Neutrophil (primary cell): Measurements from ENCODE around the gene NTSR2.

Experiments used
- H3K27ac ChIP-seq: fragments of 200-600 bp; sonication (generic); 2 replicates; pipeline ENCODE4 v1.5.1; 2016; ENCODE audit warnings: mild to moderate bottlenecking, moderate library complexity
- H3K27me3 ChIP-seq: fragments of 200-600 bp; sonication (generic); 2 replicates; pipeline ENCODE4 v1.6.0; 2016; ENCODE audit warnings: mild to moderate bottlenecking
- H3K36me3 ChIP-seq: fragments of 200-600 bp; sonication (generic); 2 replicates; pipeline ENCODE4 v1.5.1; 2017
- H3K4me1 ChIP-seq, 2 experiments: fragments of 200-600 bp in 1 of 2; sonication (generic) in 1 of 2; 1 replicate in 1 of 2; 2 replicates in 1 of 2; pipeline versions ENCODE4 v1.5.1 to v1.6.1; 2013 to 2016; ENCODE audit warnings: low read depth in 1 of 2, low read length in 1 of 2, mild to moderate bottlenecking in 1 of 2, moderate library complexity in 1 of 2; ENCODE audit not compliant: control insufficient read depth in 1 of 2, insufficient read depth in 1 of 2
- H3K4me3 ChIP-seq, 2 experiments: fragments of 200-600 bp in 1 of 2; sonication (generic) in 1 of 2; 1 replicate in 1 of 2; 2 replicates in 1 of 2; pipeline ENCODE4 v1.5.1; 2013 to 2016; ENCODE audit warnings: low read depth in 1 of 2, low read length in 1 of 2, mild to moderate bottlenecking in 1 of 2, moderate library complexity in 1 of 2
- H3K9me3 ChIP-seq: fragments of 200-600 bp; sonication (generic); 2 replicates; pipeline ENCODE4 v1.5.1; 2016
- TF ChIP-seq, protein P1 (sequence below): fragments of 200-600 bp; sonication (generic); IDR thresholded peaks from 2 replicates; pipeline ENCODE4 v1.5.1; 2016; ENCODE audit warnings: antibody characterized with exemption

NTSR2 gene, protein sequence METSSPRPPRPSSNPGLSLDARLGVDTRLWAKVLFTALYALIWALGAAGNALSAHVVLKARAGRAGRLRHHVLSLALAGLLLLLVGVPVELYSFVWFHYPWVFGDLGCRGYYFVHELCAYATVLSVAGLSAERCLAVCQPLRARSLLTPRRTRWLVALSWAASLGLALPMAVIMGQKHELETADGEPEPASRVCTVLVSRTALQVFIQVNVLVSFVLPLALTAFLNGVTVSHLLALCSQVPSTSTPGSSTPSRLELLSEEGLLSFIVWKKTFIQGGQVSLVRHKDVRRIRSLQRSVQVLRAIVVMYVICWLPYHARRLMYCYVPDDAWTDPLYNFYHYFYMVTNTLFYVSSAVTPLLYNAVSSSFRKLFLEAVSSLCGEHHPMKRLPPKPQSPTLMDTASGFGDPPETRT

DNA sequence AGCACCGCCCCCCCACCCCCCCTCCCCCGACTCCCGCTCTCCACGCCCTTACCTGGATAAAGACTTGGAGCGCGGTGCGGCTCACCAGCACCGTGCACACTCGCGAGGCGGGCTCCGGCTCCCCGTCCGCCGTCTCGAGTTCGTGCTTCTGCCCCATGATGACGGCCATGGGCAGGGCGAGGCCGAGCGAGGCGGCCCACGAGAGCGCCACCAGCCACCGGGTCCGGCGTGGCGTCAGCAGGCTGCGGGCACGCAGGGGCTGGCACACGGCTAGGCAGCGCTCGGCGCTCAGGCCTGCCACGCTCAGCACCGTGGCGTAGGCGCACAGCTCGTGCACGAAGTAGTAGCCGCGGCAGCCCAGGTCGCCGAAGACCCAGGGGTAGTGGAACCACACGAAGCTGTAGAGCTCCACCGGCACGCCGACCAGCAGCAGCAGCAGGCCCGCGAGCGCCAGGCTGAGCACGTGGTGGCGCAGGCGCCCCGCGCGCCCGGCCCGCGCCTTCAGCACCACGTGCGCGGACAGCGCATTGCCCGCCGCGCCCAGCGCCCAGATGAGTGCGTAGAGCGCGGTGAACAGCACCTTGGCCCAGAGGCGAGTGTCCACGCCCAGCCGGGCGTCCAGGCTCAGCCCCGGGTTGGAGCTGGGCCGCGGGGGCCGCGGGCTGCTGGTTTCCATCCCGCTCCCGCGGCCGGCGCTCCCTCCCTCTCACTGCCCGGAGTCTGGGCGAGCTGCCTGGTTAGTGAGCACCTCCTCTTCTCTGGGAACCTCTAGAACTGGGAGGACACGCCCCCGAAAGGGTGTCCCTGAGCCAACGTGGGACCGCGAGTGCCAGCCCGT is at the start of gene NTSR2:
Gene NTSR2 (minus strand): TSS at position 742 of the 838 bp plus-strand sequence. CDS start 66 bp downstream, at position 676.
- peaks cover 70% of the 10 kb centered on the region for H3K27me3 ChIP-seq
- H3K9me3 ChIP-seq: no peaks in the 10 kb centered on the region
- no peak within 1 kb of the TSS for H3K4me3 ChIP-seq
- TF ChIP-seq, protein P1, sequence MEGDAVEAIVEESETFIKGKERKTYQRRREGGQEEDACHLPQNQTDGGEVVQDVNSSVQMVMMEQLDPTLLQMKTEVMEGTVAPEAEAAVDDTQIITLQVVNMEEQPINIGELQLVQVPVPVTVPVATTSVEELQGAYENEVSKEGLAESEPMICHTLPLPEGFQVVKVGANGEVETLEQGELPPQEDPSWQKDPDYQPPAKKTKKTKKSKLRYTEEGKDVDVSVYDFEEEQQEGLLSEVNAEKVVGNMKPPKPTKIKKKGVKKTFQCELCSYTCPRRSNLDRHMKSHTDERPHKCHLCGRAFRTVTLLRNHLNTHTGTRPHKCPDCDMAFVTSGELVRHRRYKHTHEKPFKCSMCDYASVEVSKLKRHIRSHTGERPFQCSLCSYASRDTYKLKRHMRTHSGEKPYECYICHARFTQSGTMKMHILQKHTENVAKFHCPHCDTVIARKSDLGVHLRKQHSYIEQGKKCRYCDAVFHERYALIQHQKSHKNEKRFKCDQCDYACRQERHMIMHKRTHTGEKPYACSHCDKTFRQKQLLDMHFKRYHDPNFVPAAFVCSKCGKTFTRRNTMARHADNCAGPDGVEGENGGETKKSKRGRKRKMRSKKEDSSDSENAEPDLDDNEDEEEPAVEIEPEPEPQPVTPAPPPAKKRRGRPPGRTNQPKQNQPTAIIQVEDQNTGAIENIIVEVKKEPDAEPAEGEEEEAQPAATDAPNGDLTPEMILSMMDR: no peak
- no peaks in the 10 kb centered on the region for H3K4me1 ChIP-seq
- H3K27ac ChIP-seq: no peak within 1 kb of the TSS
- H3K36me3 ChIP-seq: no peaks in the 10 kb centered on the region

DNA sequence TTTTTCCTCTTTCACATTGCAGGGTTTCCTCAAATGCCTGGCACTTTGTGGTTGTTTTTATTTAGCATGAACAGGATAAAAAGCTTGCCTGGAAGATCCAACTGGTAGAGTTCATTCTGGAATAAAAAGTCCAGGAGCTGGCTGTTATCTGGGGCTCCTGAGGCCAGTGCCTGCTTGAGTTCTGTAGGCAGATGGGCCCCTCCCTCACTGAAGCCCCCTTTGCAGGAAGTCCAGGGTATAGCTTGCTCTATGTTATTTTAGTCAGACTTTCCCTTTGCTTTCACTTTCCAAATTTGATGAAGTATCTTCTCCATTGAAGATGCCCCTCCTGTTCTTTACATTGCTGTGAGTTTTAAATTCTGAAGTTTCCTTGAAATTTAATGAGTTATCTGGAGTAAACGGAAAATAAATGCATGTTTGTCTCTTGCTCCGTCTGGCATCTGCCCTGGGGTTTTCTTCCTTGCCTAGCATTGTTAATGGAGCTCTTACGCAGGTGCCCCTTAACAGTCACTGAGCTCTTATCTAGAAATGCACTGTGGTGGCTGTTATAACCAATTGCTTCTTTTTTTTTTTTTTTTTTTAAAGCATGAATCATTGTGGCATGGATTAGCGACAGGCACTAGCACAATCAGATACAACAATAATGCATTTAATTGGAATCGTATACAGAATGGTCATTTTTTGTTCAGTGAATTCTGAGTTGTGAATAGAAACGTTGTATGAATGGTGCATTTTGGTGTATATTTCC is 49.4 kb upstream of the NTSR2 start:
- Histone ChIP-seq H3K9me3 (no peaks in the 10 kb centered on the region), H3K4me3 (no peak overlapping the region), H3K27me3 (peaks cover 21% of the 10 kb centered on the region), H3K36me3 (no peaks in the 10 kb centered on the region), H3K4me1 (no peaks in the 10 kb centered on the region), H3K27ac (no peak overlapping the region)
- TF ChIP-seq, protein P1: no peak

- Histone ChIP-seq H3K4me1 (no peaks in the 10 kb centered on the region), H3K36me3 (no peaks in the 10 kb centered on the region), H3K27me3 (peaks cover 21% of the 10 kb centered on the region)
Measured at GRCh38 chr2:11718606-11719005, 48.6 kb upstream of the NTSR2 start.

DNA sequence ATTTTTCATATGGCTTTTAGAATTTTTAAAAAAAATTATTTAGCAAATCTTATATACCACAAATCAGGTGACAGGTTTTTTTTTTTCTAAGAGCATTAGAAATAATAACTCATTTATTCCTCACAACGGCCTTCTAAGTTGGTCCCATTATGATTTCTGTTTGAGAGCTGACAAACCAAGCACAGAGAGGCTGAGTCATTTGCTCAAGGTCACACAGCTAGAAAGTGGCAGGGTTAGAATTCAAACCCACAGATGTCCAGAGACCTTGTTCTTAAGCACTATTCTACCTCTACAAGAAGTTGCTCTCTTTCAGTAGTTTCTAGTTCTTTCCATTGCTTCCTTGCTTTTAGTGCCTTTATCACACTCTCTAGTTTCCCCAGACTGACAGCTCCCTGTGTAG is 47.6 kb upstream of the NTSR2 start:
- Histone ChIP-seq H3K27me3 (peaks cover 21% of the 10 kb centered on the region), H3K9me3 (no peaks in the 10 kb centered on the region), H3K27ac (no peak overlapping the region), H3K36me3 (no peaks in the 10 kb centered on the region), H3K4me1 (no peaks in the 10 kb centered on the region), H3K4me3 (no peak overlapping the region)
- TF ChIP-seq, protein P1: no peak

More at GRCh38 chr2:11718606-11719005, 48.6 kb upstream of the NTSR2 start:
- TF ChIP-seq, protein P1: no peak
- Histone ChIP-seq H3K27ac (no peak overlapping the region), H3K9me3 (no peaks in the 10 kb centered on the region), H3K4me3 (no peak overlapping the region)

DNA sequence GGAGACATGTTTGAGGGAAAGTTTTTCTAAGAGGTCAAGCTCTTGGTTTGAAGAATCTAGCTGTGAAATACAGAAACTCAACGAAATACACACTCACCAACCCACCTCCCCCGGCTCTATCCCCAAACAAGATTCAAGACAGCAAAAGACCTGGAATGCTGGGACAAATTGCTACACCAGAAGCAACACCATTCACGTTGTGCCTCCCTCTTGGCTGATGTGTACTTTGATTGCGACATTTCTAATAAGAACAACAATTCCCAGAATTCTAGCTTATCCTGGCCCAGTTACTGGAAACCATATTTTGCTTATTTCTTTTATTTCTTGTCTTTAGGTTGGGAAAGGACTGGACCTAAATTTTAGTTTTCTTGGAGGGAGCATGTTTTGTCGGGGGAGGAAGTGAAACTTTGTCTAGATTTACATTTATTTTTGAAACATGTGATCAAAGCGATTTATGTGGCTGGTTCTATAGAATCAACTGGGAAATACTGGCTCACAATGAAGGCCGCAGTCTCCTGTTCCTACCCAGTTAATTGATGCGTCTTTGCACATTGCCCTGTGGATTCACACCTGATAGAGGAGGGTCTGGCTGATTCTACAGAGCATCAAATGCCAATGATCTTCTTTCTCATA is 46.8 kb upstream of the NTSR2 start:
- TF ChIP-seq, protein P1: no peak
- H3K9me3 ChIP-seq: no peaks in the 10 kb centered on the region
- H3K36me3 ChIP-seq: no peaks in the 10 kb centered on the region
- H3K27ac ChIP-seq: no peak overlapping the region
- H3K27me3 ChIP-seq: peaks cover 21% of the 10 kb centered on the region
- peaks cover 0 to 2% of the 10 kb centered on the region in 2 experiments for H3K4me1 ChIP-seq
- no peak overlapping the region for H3K4me3 ChIP-seq
